ENCODE results near the gene SLC7A8. TPM values are rescaled to one million over a fixed set of nuclear protein-coding genes. Genes with fewer than 3 reads are reported as not detected.

SLC7A8 gene
- total RNA-seq, 2 donors from 2014 or later = 18.2 to 33.6 TPM

DNA sequence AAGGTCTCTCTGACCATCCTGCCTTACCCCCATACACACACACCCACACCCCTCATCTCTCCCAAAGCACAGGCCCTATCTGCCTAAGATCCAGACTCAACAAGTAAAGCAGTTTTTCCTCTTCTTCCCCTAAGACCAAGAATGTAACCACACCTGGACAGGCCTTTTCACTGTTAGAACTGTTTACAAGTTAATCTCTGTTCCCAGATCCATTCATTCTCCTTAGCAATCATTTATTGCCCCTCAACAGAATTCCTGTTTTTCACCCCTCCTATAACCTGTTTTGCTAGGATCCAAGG is 76.8 kb downstream of the SLC7A8 start:
- ATAC-seq (no peak), DNase-seq (no peak)
- intact Hi-C loops (cut with DNase I, micrococcal nuclease) = no loop called here

DNA sequence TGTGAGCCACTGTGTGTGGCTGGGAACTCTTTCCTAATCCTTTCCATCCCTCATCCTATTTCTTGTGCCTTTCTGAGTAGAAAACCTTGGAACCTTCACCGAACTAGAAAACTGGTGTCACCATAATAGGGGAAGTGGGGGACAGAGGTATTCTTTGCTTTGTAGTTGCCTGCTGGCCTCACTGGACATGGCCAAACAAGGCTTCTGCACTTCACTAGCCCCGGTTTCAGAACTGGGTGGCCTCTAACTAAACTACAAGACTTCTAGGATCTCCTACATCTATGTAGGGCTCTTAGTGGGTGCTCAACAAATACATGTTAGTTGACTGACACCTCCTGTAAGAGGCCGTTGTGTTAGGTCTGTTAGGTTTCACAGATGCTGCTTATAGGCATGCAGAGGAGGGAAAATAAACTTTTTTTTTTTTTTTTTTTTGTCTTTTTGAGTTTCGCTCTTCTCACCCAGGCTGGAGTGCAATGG is 78.1 kb downstream of the SLC7A8 start:
- DNase-seq = no peak
- intact Hi-C loops (cut with DNase I, micrococcal nuclease) = no loop called here
- ATAC-seq = no peak

DNA sequence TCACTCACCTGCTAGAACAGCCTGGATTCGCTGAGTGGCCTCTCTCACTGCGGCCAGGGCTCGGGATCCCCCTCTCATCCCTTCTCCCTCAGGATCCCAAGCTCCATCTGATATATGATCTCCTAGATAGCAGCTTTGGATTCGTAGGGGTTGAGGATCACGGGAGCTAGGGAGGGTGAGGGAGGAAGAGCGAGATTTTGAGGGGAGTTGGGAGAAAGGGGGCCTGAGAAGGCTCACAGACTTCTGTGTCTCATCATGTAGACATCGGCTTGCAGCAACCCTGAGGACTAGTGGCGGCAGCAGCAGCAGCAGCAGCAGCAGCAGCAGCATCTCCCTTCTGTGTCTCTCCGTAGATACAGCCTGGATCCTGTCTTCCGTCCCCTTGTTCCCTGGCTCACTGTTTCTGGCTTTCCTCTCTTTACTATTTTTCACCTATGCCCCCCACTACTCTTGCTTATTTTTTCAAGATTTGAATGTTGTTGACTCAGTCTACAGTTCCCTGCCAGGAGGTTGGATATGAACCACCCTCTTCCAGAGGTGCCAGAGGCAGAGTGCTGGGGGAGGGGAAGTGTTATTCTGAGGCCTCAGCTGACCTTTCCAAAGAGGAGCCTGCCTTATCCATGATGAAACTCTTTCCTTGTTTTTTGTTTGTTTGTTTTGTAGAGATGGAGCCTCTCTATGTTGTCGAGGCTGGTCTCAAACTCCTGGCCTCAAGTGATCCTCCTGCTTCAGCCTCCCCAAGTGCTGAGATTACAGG is 78.7 kb downstream of the SLC7A8 start, which contains the start of gene CIROP:
CIROP (minus strand) TSS at position 399 of the 757 bp plus-strand sequence; CDS start at position 330, 69 bp downstream.
- ATAC-seq (no peak), DNase-seq (no peak)
- intact Hi-C loops (cut with DNase I, micrococcal nuclease) = no loop called here

DNA sequence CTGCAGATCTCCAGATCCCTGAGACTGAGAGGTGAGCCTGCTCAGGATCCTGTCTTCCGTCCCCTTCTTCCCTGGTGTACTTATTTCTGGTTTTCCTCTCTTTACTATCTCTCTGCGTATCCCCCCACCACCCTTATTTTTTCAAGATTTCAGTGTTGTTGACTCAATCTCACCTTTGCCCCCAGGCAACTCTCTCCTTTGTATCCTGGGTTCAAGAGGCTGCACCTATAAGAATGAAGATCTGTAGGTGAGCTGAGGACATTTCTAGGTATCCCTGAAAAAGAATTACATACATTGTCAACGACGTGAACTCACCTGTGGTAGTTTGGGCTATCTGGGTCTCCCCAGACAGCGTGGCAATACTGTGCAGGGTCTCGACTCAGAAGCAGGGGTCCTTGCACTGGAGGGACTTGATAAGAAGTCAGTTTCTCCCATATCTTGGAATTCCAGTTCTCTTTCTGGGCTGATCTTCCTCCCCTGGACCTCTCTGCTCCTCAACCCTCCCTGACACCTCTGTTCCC is 79.3 kb downstream of the SLC7A8 start:
- ATAC-seq = no peak
- DNase-seq = no peak

DNA sequence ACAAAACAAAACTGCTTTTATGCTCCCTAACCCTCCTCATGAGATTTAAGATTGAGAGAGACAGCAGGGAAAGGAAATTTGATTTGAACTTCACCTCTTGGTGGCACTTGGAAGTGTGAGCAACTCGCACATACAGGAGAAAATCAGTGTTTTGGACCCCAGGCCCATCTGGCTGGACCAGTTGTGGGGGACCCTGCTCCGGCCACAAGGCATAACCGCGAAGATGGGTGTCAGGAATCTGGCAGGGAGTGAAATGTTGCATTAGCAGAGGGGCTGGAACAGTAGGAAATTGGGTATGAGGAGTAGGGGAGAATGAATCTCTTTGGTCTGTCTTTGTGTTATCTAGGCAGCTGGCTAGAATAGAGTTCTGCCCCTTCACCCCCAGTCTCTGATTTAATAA is 79.9 kb downstream of the SLC7A8 start:
- intact Hi-C loops (cut with DNase I, micrococcal nuclease) = no loop called here
- DNase-seq (no peak), ATAC-seq (no peak)

More for the DNA sequence above, 79.3 kb downstream of the SLC7A8 start:
- intact Hi-C loops (cut with DNase I, micrococcal nuclease) = no loop called here

DNA sequence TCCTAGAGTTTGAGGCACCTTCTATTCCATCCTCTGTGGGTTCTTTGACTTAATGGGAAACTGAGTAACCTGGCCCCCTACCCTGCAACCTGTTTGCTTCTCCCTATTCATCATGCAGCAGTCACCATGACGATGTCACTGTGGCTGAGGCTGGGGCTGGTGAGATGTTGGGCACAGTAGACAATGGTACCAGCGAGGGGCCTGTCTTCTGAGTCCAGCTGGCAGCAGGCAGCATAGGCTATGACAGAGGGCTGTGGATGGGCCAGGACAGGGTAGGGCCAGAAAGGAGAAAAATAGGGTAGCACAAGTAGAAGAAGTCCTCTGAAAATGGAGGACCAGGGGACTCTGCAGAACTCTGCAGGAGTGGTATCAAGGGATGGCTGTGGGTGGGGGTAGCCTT is 80.7 kb downstream of the SLC7A8 start:
- intact Hi-C loops (cut with DNase I, micrococcal nuclease) = no loop called here
- no peak for DNase-seq
- ATAC-seq = no peak

DNA sequence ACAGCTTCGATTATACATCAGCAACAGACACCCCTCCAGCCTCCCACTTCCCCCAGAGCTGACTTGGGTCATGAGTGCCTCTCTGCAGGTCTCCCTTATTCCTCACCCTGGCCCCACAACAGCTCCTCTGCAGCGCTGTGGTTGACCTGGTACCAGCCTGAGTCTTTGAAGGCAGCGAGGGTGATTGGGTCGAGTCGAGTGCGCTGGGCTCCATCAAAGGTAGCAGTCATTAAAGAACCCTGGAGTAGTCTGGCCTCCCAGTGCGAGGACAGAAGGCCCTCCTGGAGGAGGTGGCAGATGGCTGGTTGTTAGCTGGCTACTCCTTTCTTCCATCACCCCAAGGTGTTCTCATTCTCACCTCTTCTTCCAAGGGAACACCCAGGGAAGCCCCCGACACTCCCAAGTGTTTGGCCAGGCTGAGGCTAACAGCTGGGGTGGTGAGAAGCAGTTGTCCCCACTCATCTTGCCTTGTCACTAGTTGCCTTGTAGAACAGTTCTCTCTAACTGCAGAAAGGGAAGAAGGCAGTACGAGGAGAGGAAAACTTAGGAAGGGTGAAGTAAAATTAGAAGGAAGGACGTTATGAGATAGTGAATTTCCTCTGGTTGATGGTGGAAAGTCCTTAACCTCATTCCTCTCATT is 81.4 kb downstream of the SLC7A8 start:
- DNase-seq = no peak
- ATAC-seq = peak; percentile 7
- intact Hi-C loops (cut with DNase I, micrococcal nuclease) = no loop called here

DNA sequence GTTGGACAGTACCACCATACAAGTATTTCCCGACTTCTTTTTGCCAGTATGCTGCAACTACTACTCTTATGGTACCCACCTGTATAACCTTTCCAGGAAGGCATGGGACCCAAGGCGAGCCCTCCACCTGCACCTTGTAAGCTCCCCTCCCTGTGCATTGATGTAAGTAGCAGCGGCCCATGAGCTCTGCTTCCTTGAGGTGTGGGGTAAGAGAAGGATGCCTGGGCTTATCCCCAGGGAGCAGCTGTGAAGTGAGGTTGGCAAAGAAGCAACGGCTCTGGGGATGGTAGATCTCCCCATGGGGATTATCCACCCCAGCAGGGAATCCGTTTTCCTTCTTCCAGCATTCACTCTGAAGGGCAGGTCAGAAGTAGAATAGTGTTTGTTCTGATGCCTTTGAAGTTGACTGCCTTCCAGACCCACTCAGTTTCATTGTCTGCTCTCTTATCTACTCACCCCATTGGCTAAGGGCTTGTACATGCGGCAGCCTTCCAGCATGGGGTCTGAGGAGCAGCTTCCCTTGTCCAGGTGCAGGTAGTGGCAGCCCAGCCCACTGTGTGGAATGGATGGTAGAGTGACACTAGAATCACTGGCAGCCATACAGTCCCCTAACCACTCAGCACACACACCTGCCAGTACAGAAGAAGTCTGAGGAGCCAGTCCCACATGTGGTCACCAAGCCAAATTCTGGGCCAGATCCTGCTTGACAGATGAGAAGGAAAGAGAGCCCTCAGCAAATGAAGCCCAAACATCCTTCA is 82.1 kb downstream of the SLC7A8 start:
- no peak for DNase-seq
- intact Hi-C loops (cut with DNase I, micrococcal nuclease) = no loop called here
- ATAC-seq = peak; percentile 21

DNA sequence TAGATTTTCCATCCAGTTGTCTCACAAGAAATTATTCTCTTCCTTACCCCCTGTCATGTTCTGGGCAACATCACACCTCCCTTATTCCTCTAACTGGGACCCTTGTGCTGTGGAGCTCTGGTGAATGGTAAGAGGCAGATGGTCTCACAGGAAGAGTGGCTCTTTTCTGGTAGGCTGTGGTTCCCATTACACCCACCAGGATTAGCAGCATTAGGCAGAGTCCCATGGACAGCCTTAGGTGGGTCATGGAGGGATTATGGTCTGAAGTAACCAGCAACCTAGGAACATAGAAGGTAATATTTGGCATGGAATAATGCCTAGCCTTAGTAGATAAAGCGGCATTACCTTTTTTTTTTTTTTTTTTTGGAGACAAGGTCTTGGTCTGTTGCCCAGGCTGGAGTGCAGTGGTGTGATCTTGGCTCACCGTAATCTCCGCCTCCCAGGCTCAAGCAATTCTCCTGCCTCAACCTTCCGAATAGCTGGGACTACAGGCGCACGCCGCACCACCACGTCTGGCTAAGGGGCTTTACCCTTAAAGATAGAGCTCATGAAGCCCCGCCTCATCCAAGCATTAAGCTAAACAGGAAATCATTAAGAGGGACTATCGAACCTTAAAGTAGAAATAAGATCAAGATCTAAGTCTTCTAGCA is 84.1 kb downstream of the SLC7A8 start:
- intact Hi-C loops (cut with DNase I, micrococcal nuclease) = no loop called here
- DNase-seq (no peak), ATAC-seq (no peak)

DNA sequence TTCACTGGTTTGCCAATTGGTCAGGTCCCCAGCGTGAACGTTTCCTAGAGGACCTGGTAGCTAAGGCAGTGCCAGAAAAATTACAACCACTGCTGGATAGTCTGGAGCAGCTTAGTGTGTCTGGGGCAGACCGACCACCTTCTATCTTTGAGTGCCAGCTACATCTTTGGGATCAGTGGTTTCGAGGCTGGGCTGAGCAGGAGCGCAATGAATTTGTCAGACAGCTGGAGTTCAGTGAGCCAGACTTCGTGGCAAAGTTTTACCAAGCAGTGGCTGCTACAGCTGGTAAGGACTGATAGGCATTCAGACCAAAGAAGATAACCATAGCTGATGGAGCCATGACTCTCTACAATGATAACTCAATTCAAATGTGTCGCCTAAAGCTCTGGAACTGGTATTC is 85.7 kb downstream of the SLC7A8 start:
- ATAC-seq (no peak), DNase-seq (no peak)
- intact Hi-C loops (cut with DNase I, micrococcal nuclease) = no loop called here

DNA sequence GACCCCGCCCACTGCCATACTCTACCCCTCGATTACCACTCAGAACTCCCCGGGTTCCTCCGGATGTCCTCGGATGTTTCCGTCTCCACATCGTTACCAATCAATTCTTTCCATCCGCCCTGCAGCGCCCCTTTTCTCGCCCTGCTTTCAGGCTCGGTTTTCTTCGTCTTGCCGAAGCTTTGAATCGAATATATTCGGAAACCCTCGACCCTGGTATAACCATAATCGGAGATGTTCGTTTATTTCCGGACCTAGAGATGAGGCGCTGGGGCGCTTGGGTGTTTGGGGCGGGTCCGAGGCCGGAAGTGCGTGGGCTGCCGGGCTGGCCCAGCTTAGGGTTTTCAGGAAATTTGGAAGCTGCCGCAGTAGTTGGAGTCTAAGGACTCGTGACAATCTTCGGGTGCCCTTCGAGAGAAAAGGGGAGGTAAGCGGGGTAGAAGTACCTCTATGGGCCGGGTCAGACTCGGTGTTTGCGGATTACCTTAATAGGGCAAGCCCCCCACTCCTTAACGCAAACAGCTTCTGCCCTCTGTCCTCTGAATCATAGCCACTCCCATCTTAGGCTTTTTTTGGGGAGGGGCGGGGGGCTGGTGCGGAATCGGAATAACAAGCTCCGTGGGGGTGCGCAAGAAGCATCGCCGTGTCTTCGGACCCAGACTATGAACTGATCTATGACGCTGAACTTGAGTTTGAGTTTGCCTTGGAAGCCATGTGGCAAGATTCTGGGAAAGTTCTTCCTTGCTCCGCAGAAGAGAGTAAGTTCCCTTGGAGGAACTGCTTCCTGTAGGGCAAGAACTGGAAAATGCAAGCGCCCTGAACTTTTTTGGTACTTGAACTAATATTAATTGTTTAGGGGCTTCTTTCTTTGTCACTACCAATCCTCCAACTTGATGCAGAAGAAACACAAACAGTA is 88.0 kb downstream of the SLC7A8 start, which contains the start of gene C14orf119:
C14orf119 (plus strand) TSS at position 310 of the 913 bp plus-strand sequence. CDS start 2,154 bp downstream, outside the sequence.
- DNase-seq (peak; percentile 100), ATAC-seq (peak; percentile 86)
- intact Hi-C loops (cut with DNase I, micrococcal nuclease) = no loop called here

DNA sequence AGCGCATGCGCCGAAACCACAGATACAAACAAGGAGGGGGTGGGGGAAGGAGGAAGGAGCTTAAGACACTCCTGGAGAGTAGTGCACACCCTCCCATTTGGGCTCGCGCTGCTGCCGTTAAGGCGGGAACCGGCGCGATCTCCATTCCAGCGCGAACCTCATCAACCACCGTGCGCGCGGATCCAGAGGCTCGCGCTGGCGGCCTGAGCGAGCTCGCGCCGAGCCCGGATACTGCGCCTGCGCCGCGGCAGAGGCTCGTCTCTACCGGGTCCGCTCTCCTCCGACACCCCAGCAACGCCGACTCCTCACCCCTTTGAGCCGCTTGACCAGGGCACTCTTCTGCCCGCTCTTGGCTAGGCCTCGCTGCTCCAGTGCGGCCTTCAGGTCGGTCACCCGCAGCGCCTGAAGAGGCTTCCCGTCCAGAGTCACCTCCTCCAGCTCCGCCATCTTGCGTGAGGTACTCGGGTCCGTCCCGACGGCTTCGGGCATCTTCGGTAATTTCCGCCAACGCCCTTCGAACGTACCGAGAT is 88.7 kb downstream of the SLC7A8 start, which contains the start of gene ACIN1:
ACIN1 (minus strand) TSS at position 471 of the 530 bp plus-strand sequence; CDS start at position 447, 24 bp downstream.
- intact Hi-C loops (cut with DNase I, micrococcal nuclease) = no loop called here
- peak; percentile 59 for ATAC-seq
- peak; percentile 76 to 79 for DNase-seq

DNA sequence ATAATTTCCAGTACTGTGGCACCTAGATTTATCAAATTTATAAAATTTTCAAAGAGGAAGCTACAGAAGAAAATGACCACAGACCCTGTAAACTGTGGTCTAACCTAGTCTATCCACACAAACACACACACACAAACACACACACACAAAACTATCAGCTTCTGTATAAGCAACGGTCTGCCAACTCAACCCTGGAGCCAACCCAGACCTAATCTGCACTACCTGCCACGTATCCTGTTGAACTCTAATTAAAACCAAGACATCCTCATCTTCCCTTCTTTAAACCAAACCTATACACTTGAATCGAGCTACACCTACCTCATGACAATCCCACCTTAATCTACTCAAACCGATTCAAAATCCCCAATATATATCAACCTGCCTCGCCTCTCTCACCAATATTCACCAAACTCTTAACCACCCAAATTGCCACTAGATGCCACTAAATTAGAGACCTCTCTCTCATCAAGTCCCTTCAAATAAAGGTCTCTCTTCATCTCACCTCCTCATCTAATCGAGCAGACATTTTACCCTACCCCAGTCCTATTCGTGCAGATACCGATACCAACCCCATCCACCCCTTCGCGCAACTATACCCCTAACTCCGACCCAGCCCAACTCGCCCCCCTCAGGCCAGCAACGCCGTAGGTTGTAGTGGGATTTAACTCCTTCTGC is 89.3 kb downstream of the SLC7A8 start:
- no peak for ATAC-seq
- no peak for DNase-seq
- intact Hi-C loops (cut with DNase I, micrococcal nuclease) = no loop called here

DNA sequence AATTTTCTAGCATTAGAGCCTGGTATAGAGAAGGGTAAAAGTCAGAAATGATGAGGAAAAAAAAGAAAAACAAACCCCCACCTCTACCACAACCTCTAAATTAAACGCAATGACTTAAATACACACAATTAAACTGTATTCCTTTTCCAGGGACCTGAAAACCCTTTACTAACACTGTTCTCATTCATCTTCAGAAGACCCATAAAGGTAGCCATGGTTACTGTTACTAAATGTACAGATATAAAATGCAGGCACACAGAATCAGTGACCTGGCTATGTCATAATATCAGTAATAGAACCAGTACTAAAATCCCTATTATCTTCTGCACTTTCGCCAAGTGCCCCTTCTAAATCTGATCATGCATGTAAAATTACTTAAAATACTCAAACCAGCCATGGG is 89.9 kb downstream of the SLC7A8 start:
- no peak for DNase-seq
- intact Hi-C loops (cut with DNase I, micrococcal nuclease) = no loop called here
- ATAC-seq = no peak

DNA sequence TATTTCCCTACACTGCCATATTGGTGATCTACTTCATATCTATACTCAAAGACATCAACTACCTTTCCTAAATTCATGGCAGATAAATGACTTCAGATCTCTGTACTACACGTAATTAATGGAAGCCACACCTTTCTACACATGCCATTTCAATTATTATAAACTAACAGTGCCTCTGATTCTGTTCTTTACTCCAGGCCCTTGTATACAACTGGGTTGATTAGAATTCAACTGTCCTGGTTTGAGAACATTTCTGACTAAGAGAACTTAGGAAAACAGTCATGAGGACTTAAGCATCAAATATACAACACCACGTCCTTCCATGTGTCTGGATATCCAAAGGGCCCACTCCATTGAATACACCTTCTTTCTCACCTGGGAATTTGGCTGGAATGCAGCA is 90.4 kb downstream of the SLC7A8 start:
- intact Hi-C loops (cut with DNase I, micrococcal nuclease) = no loop called here
- ATAC-seq (no peak), DNase-seq (no peak)

DNA sequence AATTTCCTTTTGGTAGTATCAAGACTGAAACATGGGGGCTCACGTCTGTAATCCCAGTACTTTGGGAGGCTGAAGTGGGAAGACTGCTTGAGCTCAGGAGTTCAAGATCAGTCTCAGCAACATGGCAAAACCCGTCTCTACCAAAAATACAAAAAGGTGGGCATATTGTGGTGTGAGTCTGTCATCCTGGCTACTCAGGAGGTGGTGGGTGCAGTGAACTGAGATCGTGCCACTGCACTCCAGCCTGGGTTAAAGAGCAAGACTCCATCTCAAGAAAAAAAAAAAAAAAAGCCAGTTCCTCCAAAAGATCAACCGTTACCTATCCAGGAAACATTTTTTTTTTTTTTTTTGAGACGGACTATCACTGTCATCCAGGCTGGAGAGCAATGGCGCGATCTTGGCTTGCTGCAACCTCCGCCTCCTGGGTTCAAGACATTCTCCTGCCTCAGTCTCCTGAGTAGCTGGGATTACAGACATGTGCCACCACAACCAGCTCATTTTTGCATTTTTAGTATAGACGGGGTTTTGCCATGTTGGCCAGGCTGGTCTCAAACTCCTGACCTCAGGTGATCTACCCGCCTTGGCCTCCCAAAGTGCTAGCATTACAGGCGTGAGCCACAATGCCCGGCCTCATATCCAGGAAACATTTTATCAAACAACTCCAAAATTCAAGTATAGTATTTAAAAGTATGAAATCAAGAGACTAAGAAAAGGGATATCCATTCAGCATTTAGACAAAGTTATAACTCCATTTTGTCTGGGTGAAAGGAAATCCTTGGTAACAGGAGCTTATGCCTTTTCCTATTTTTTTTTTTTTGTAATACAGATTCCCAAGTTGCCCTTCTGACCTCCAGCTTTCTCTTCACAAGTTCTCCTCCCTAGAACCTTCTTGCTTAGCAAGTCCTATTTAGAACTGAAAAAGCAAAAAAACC is 91.9 kb downstream of the SLC7A8 start:
- ATAC-seq (no peak), DNase-seq (no peak)
- intact Hi-C loops (cut with DNase I, micrococcal nuclease) = no loop called here
